GM23338 (cell line): Measurements from ENCODE around the gene SH2D3C.

Source experiments
- CREB1 ChIP-seq: fragments of 250-450 bp; sonication (Bioruptor Pico); IDR thresholded peaks from 2 replicates; pipeline ENCODE4 v1.5.0; 2020; ENCODE audit warnings: low read depth, mild to moderate bottlenecking, moderate library complexity
- CTCF ChIP-seq, 2 experiments: fragments of 200-600 bp in 1 of 2; sonication (generic) in 1 of 2; conservative IDR thresholded peaks; 2 replicates each; pipeline versions ENCODE4 v1.5.1 to v1.6.1; 2016 to 2017; ENCODE audit warnings: antibody characterized with exemption in 2 of 2, low read depth in 2 of 2, mild to moderate bottlenecking in 2 of 2, moderate library complexity in 1 of 2
- ETS1 ChIP-seq: IDR thresholded peaks from 2 replicates; pipeline ENCODE4 v1.6.1; 2016; ENCODE audit warnings: antibody characterized with exemption
- EZH2 ChIP-seq: fragments of 200-600 bp; sonication (generic); IDR thresholded peaks from one replicate; pipeline ENCODE4 v1.8.0; 2017; ENCODE audit warnings: antibody characterized with exemption, mild to moderate bottlenecking, low read depth; ENCODE audit not compliant: unreplicated experiment
- EZH2phosphoT487 ChIP-seq: fragments of 200-600 bp; sonication (generic); IDR thresholded peaks from one replicate; pipeline ENCODE4 v1.8.1; 2018; ENCODE audit warnings: antibody characterized with exemption; ENCODE audit not compliant: unreplicated experiment
- JUNB ChIP-seq: IDR thresholded peaks from one replicate; pipeline ENCODE4 v1.6.1; 2016; ENCODE audit warnings: antibody characterized with exemption; ENCODE audit not compliant: unreplicated experiment
- NANOG ChIP-seq: IDR thresholded peaks from 2 replicates; pipeline ENCODE4 v1.6.1; 2016; ENCODE audit warnings: antibody characterized with exemption, borderline replicate concordance
- POLR2AphosphoS5 ChIP-seq: IDR thresholded peaks from 2 replicates; pipeline ENCODE4 v1.6.1; 2016; ENCODE audit warnings: antibody characterized with exemption, low read depth
- REST ChIP-seq: IDR thresholded peaks from one replicate; pipeline ENCODE4 v1.6.1; 2018; ENCODE audit warnings: antibody characterized with exemption; ENCODE audit not compliant: unreplicated experiment
- ZNF114 ChIP-seq: fragments of 250-450 bp; sonication (Bioruptor Pico); IDR thresholded peaks from 2 replicates; pipeline ENCODE4 v1.5.0; 2020; ENCODE audit warnings: mild to moderate bottlenecking, moderate library complexity
- ZNF331 ChIP-seq: fragments of 250-450 bp; sonication (Bioruptor Pico); IDR thresholded peaks from 2 replicates; pipeline ENCODE4 v1.5.0; 2020; ENCODE audit warnings: low read depth, mild to moderate bottlenecking, moderate library complexity
- ZNF462 ChIP-seq: fragments of 250-450 bp; sonication (Bioruptor Pico); IDR thresholded peaks from 2 replicates; pipeline ENCODE4 v1.5.0; 2020; ENCODE audit warnings: mild to moderate bottlenecking, moderate library complexity

- TF ChIP-seq POLR2AphosphoS5 = no peak
- 0 out of 4 replicates have a peak, but pooled peaks of 1 of the 2 experiments have one; percentile 9 for TF ChIP-seq CTCF (conservative IDR thresholded peaks at IDR 0.05; ENCODE audit: low read depth in 2 of 2)
- no peak for TF ChIP-seq JUNB
- no peak for TF ChIP-seq EZH2
- no peak for TF ChIP-seq EZH2phosphoT487
- no peak for TF ChIP-seq REST
- TF ChIP-seq ETS1 = no peak
- TF ChIP-seq ZNF331 = no peak
- no peak for TF ChIP-seq CREB1
- TF ChIP-seq NANOG = no peak
- TF ChIP-seq ZNF114 (CRISPR knock-in tag) = no peak
- no peak for TF ChIP-seq ZNF462
These were observed 12.6 kb upstream of the SH2D3C start for GRCh38 chr9:127791085-127791484.
